SK-N-SH (cell line): ENCODE data around the gene TLE1. TPM values are rescaled to one million over a fixed set of nuclear protein-coding genes. Genes with fewer than 3 reads are reported as not detected.

Experiments
- CTCF ChIA-PET: fragments of 300-600, 350-600 bp; formaldehyde crosslinking; extraction: SDS; loops from one replicate; lab custom pipeline; 2021; lab: Yijun Ruan, JAX
- POLR2A ChIA-PET: fragments of 350-600 bp; sonication (Branson Sonifier 250); formaldehyde crosslinking; extraction: SDS; loops from one replicate; lab custom pipeline; 2020; ENCODE audit warnings: antibody characterized with exemption, inconsistent platforms; lab: Yijun Ruan, JAX
- DNase-seq: peaks from one replicate; pipeline ENCODE4 v3.0.0; 2012
- H2AFZ ChIP-seq: fragments of 200-600 bp; sonication (generic); 2 replicates; pipeline ENCODE4 v1.8.1; 2016; ENCODE audit warnings: antibody characterized with exemption, mild to moderate bottlenecking, low read depth
- H3F3A ChIP-seq: fragments of 200-600 bp; sonication (generic); replicated peaks from 2 replicates; pipeline ENCODE3; 2016; ENCODE audit warnings: antibody characterized with exemption, mild to moderate bottlenecking; ENCODE audit not compliant: insufficient read depth
- H3K27ac ChIP-seq, 2 experiments: fragments of 200-500 bp in 1 of 2; fragments of 200-600 bp in 1 of 2; sonication (Bioruptor generic) in 1 of 2; sonication (generic), shearing (Covaris generic) in 1 of 2; 2 replicates each; pipeline versions ENCODE4 v1.5.1 to v1.6.1; 2014 to 2016; ENCODE audit warnings: low read depth in 2 of 2, inconsistent platforms in 1 of 2, low read length in 1 of 2, mild to moderate bottlenecking in 1 of 2, mixed read lengths in 1 of 2
- H3K27me3 ChIP-seq: fragments of 200-600 bp; sonication (generic), shearing (Covaris generic); 2 replicates; pipeline ENCODE4 v1.6.1; 2016; ENCODE audit warnings: mixed run types; ENCODE audit not compliant: insufficient read depth
- H3K36me3 ChIP-seq, 2 experiments: fragments of 200-500 bp in 1 of 2; fragments of 200-600 bp in 1 of 2; sonication (Bioruptor generic) in 1 of 2; sonication (generic) in 1 of 2; replicated peaks in 1 of 2; 2 replicates each; pipeline versions ENCODE3 to v1.5.1; 2014 to 2016; ENCODE audit warnings: low read length in 1 of 2, mild to moderate bottlenecking in 1 of 2; ENCODE audit not compliant: insufficient read depth in 2 of 2, control insufficient read depth in 1 of 2
- H3K4me1 ChIP-seq, 2 experiments: fragments of 200-500 bp in 1 of 2; fragments of 200-600 bp in 1 of 2; sonication (Bioruptor generic) in 1 of 2; sonication (generic), shearing (Covaris generic) in 1 of 2; 2 replicates each; pipeline versions ENCODE4 v1.5.1 to v1.6.1; 2014 to 2016; ENCODE audit warnings: low read depth in 1 of 2, low read length in 1 of 2, mixed run types in 1 of 2; ENCODE audit not compliant: insufficient read depth in 2 of 2, control insufficient read depth in 1 of 2
- H3K4me2 ChIP-seq: fragments of 200-600 bp; sonication (generic), shearing (Covaris generic); 2 replicates; pipeline ENCODE4 v1.6.1; 2017; ENCODE audit warnings: mixed run types
- H3K4me3 ChIP-seq, 2 experiments: fragments of 200-500 bp in 1 of 2; fragments of 200-600 bp in 1 of 2; sonication (Bioruptor generic) in 1 of 2; sonication (generic), shearing (Covaris generic) in 1 of 2; 2 replicates each; pipeline versions ENCODE4 v1.5.1 to v1.8.1; 2014 to 2016; ENCODE audit warnings: low read depth in 2 of 2, inconsistent platforms in 1 of 2, low read length in 1 of 2, mild to moderate bottlenecking in 1 of 2, mixed read lengths in 1 of 2, moderate library complexity in 1 of 2
- H3K79me2 ChIP-seq: fragments of 200-600 bp; sonication (generic); 2 replicates; pipeline ENCODE4 v1.8.1; 2017; ENCODE audit warnings: mild to moderate bottlenecking; ENCODE audit not compliant: insufficient read depth
- H3K9ac ChIP-seq: fragments of 200-600 bp; sonication (generic); 2 replicates; pipeline ENCODE4 v1.6.1; 2017; ENCODE audit warnings: mixed run types
- H3K9me2 ChIP-seq: fragments of 200-600 bp; sonication (generic); 2 replicates; pipeline ENCODE4 v1.6.1; 2017; ENCODE audit warnings: mixed run types
- H3K9me3 ChIP-seq: fragments of 200-600 bp; sonication (generic); 2 replicates; pipeline ENCODE4 v1.6.1; 2017; ENCODE audit warnings: mixed run types, mild to moderate bottlenecking, moderate library complexity
- H4K20me1 ChIP-seq: fragments of 200-600 bp; sonication (generic); 2 replicates; pipeline ENCODE4 v1.6.1; 2017; ENCODE audit warnings: mild to moderate bottlenecking, mixed run types; ENCODE audit not compliant: insufficient read depth
- CHD2 ChIP-seq: fragments of 150-350 bp; IDR thresholded peaks from 2 replicates; pipeline ENCODE4 v1.6.1; 2018; ENCODE audit warnings: low read length; ENCODE audit not compliant: partially characterized antibody
- EZH2phosphoT487 ChIP-seq: fragments of 200-600 bp; sonication (generic); IDR thresholded peaks from 2 replicates; pipeline ENCODE4 v1.6.1; 2017; ENCODE audit warnings: low read depth, mixed run types, mild to moderate bottlenecking, antibody characterized with exemption, moderate library complexity, borderline replicate concordance
- GABPA ChIP-seq: IDR thresholded peaks from 2 replicates; pipeline ENCODE4 v1.4.0; 2012; ENCODE audit warnings: low read depth, mild to moderate bottlenecking
- IRF3 ChIP-seq: fragments of 150-350 bp; IDR thresholded peaks from 2 replicates; pipeline ENCODE4 v1.6.1; 2016; ENCODE audit warnings: mild to moderate bottlenecking, low read depth, low read length
- JUND ChIP-seq: IDR thresholded peaks from 2 replicates; pipeline ENCODE4 v1.4.0; 2012
- MAX ChIP-seq: IDR thresholded peaks from 2 replicates; pipeline ENCODE4 v1.4.0; 2012; ENCODE audit warnings: low read depth
- MXI1 ChIP-seq: IDR thresholded peaks from 2 replicates; pipeline ENCODE4 v1.6.1; 2012; ENCODE audit warnings: mild to moderate bottlenecking, low read depth, low read length, improper control_type of control experiment
- NRF1 ChIP-seq: IDR thresholded peaks from 2 replicates; pipeline ENCODE4 v1.6.1; 2012; ENCODE audit warnings: low read depth, mild to moderate bottlenecking, low read length
- PBX3 ChIP-seq: IDR thresholded peaks from 2 replicates; pipeline ENCODE4; 2012
- RCOR1 ChIP-seq: fragments of 150-350 bp; IDR thresholded peaks from 2 replicates; pipeline ENCODE4 v1.6.1; 2017; ENCODE audit warnings: antibody characterized with exemption, low read length
- RFX5 ChIP-seq: IDR thresholded peaks from 2 replicates; pipeline ENCODE4 v1.6.1; 2012; ENCODE audit warnings: mild to moderate bottlenecking, improper control_type of control experiment, low read length
- SIN3A ChIP-seq: IDR thresholded peaks from 2 replicates; pipeline ENCODE4 v1.6.1; 2012; ENCODE audit warnings: low read depth, mild to moderate bottlenecking, low read length, moderate library complexity, borderline replicate concordance
- TAF1 ChIP-seq: IDR thresholded peaks from 2 replicates; pipeline ENCODE4 v1.6.1; 2012; ENCODE audit warnings: low read depth, mild to moderate bottlenecking, low read length, moderate library complexity, borderline replicate concordance
- TEAD4 ChIP-seq: IDR thresholded peaks from 2 replicates; pipeline ENCODE4 v1.4.0; 2012; ENCODE audit warnings: mild to moderate bottlenecking, borderline replicate concordance; ENCODE audit not compliant: insufficient read depth
- YY1 ChIP-seq: IDR thresholded peaks from 2 replicates; pipeline ENCODE4 v1.4.0; 2012; ENCODE audit warnings: low read depth, mild to moderate bottlenecking
- WGBS: methylation state at CpG from one replicate; pipeline ENCODE4 v1.1.6; 2017; ENCODE audit warnings: low lambda C conversion rate; 5-methylcytosine and 5-hydroxymethylcytosine counted together
- polyA plus RNA-seq, 3 experiments: library from polyadenylated mRNA; depleted of rRNA; stranded (reverse); fragments of >200 nt; gene quantifications; 2 replicates each; pipeline ENCODE4 v1.2.3, GENCODE V29; 2012
- TF ChIP-seq, protein P1 (sequence below): fragments of 200-600 bp; sonication (generic); IDR thresholded peaks from 2 replicates; pipeline ENCODE4 v1.6.1; 2017; ENCODE audit warnings: antibody characterized with exemption, mild to moderate bottlenecking, moderate library complexity

Gene TLE1
- polyA plus RNA-seq, 1 of the 3 experiments (the other 2 are of a cell fraction): 33.0 TPM

- peaks cover 6 to 11% of the 10 kb centered on the region in 2 experiments for H3K36me3 ChIP-seq
- TF ChIP-seq MAX (0 out of 2 replicates have a peak, but pooled peaks have one; percentile 22), SIN3A (0 out of 2 replicates have a peak, but pooled peaks have one; percentile 32), GABPA (peak; percentile 35; the same call in 1 of the 2 replicates), MXI1 (peak; percentile 3; the same call in 1 of the 2 replicates), TAF1 (no peak), CHD2 (no peak)
- TF ChIP-seq, all 33 proteins: peak for 4
- ChIA-PET POLR2A (no interaction called here), CTCF (interaction anchor here (1.2 to 3.4 kb wide), 9 partner anchors 10 to 1085 kb away, joined by 3 to 19 read pairs (median 4); no protein-coding TSS in a partner anchor)
- peak overlapping the region in 1 of 2 experiments; percentile 40; a peak in 3 of 4 replicates for H3K27ac ChIP-seq
- 2% methylated on average over 13 of the region's 51 CpGs for WGBS
- H3K27me3 ChIP-seq: no peaks in the 10 kb centered on the region
- H4K20me1 ChIP-seq: peaks cover 18% of the 10 kb centered on the region; the same call in 1 of the 2 replicates
- H3K4me2 ChIP-seq: peak overlapping the region; percentile 75
- H3K79me2 ChIP-seq: peaks cover 59% of the 10 kb centered on the region
- DNase-seq: peak; percentile 68
- H3F3A ChIP-seq: no peaks in the 10 kb centered on the region
- peaks cover 11 to 12% of the 10 kb centered on the region in 2 experiments; a peak in 2 of 4 replicates for H3K4me1 ChIP-seq
- H3K4me3 ChIP-seq: peak overlapping the region; percentile 64 to 73
- 0 out of 2 replicates have a peak overlapping the region, but pooled peaks have one; percentile 33 for H2AFZ ChIP-seq
- H3K9me3 ChIP-seq: no peaks in the 10 kb centered on the region
- H3K9me2 ChIP-seq: no peaks in the 10 kb centered on the region
- peak overlapping the region; percentile 74 for H3K9ac ChIP-seq
Observed at GRCh38 chr9:81687521-81688261, 1.7 kb downstream of the TLE1 start.

GRCh38 chr9:81686614-81687520, 2.5 kb downstream of the TLE1 start:
- peak overlapping the region in 1 of 2 experiments; percentile 40; a peak in 3 of 4 replicates for H3K27ac ChIP-seq
- peaks cover 67% of the 10 kb centered on the region for H3K79me2 ChIP-seq
- H3K4me3 ChIP-seq: peak overlapping the region; percentile 64 to 73
- H3K36me3 ChIP-seq: peaks cover 6 to 11% of the 10 kb centered on the region in 2 experiments
- H2AFZ ChIP-seq: peak overlapping the region; percentile 48; the same call in 1 of the 2 replicates
- 9% methylated on average over 25 of the region's 36 CpGs for WGBS
- no peaks in the 10 kb centered on the region for H3K9me2 ChIP-seq
- H3F3A ChIP-seq: no peaks in the 10 kb centered on the region
- DNase-seq: peak; percentile 77
- no peaks in the 10 kb centered on the region for H3K9me3 ChIP-seq
- no peaks in the 10 kb centered on the region for H3K27me3 ChIP-seq
- H4K20me1 ChIP-seq: peaks cover 18% of the 10 kb centered on the region; the same call in 1 of the 2 replicates
- peaks cover 11 to 12% of the 10 kb centered on the region in 2 experiments; a peak in 2 of 4 replicates for H3K4me1 ChIP-seq
- ChIA-PET CTCF (interaction anchor here (0.6 to 3.4 kb wide), 20 partner anchors 9 to 1226 kb away, joined by 3 to 19 read pairs (median 4); no protein-coding TSS in a partner anchor), POLR2A (no interaction called here)
- peak overlapping the region; percentile 74 for H3K9ac ChIP-seq
- H3K4me2 ChIP-seq: peak overlapping the region; percentile 75
- TF ChIP-seq RCOR1: peak; percentile 33; the same call in 1 of the 2 replicates
- TF ChIP-seq PBX3: peak; percentile 89
- TF ChIP-seq EZH2phosphoT487: no peak
- TF ChIP-seq TEAD4: no peak
- TF ChIP-seq NRF1: no peak
- TF ChIP-seq, protein P1, sequence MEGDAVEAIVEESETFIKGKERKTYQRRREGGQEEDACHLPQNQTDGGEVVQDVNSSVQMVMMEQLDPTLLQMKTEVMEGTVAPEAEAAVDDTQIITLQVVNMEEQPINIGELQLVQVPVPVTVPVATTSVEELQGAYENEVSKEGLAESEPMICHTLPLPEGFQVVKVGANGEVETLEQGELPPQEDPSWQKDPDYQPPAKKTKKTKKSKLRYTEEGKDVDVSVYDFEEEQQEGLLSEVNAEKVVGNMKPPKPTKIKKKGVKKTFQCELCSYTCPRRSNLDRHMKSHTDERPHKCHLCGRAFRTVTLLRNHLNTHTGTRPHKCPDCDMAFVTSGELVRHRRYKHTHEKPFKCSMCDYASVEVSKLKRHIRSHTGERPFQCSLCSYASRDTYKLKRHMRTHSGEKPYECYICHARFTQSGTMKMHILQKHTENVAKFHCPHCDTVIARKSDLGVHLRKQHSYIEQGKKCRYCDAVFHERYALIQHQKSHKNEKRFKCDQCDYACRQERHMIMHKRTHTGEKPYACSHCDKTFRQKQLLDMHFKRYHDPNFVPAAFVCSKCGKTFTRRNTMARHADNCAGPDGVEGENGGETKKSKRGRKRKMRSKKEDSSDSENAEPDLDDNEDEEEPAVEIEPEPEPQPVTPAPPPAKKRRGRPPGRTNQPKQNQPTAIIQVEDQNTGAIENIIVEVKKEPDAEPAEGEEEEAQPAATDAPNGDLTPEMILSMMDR: peak; percentile 71
- TF ChIP-seq JUND: no peak
- TF ChIP-seq RFX5: no peak
- TF ChIP-seq IRF3: no peak
- peak; percentile 68; the same call in 1 of the 2 replicates for TF ChIP-seq MXI1
- no peak for TF ChIP-seq YY1
